Small intestine (tissue), 7 donors: ENCODE results near the gene NAALADL2. TPM values are rescaled to one million over a fixed set of nuclear protein-coding genes. Genes with fewer than 3 reads are reported as not detected.
"Not testable (repeated sequence)": the region's sequence is repeated elsewhere in the genome, so short reads cannot be mapped to it uniquely, and the experiment has no call there.

Experiments used
- DNase-seq, 2 donors: peaks; one replicate each; pipeline versions ENCODE4 v3.0.0 to v3.0.0-alpha.2; 2013
- FAIRE-seq: peaks from 2 replicates; lab custom pipeline; 2012; peaks lifted over from hg19 to GRCh38; lab: Jason Lieb, UNC
- H3K27ac ChIP-seq, 3 donors: one replicate each; pipeline ENCODE4 v1.5.1; 2013; ENCODE audit warnings: low read length in 2 of 3, mild to moderate bottlenecking in 2 of 3, control low read depth in 1 of 3, inconsistent platforms in 1 of 3, low read depth in 1 of 3, moderate library complexity in 1 of 3
- H3K27me3 ChIP-seq, 3 donors: one replicate each; pipeline ENCODE4 v1.6.1; 2013; ENCODE audit warnings: low read length in 3 of 3, inconsistent platforms in 1 of 3; ENCODE audit not compliant: control insufficient read depth in 3 of 3, insufficient read depth in 3 of 3
- H3K36me3 ChIP-seq, 3 donors: one replicate each; pipeline ENCODE4 v1.6.1; 2013; ENCODE audit warnings: low read length in 3 of 3, inconsistent platforms in 1 of 3, low read depth in 1 of 3, mild to moderate bottlenecking in 1 of 3, moderate library complexity in 1 of 3; ENCODE audit not compliant: control insufficient read depth in 3 of 3, insufficient read depth in 2 of 3
- H3K4me1 ChIP-seq, 3 donors: one replicate each; pipeline ENCODE4 v1.6.1; 2013; ENCODE audit warnings: low read length in 2 of 3, inconsistent platforms in 1 of 3, low read depth in 1 of 3, mild to moderate bottlenecking in 1 of 3, moderate library complexity in 1 of 3; ENCODE audit not compliant: control insufficient read depth in 3 of 3, insufficient read depth in 2 of 3
- H3K4me3 ChIP-seq, 3 donors: one replicate each; pipeline ENCODE4 v1.5.1; 2013; ENCODE audit warnings: low read length in 3 of 3, control low read depth in 1 of 3, inconsistent platforms in 1 of 3, low read depth in 1 of 3, mild to moderate bottlenecking in 1 of 3, moderate library complexity in 1 of 3
- H3K9me3 ChIP-seq, 2 donors: one replicate each; pipeline ENCODE4 v1.6.1; 2013; ENCODE audit warnings: low read depth in 1 of 2, low read length in 1 of 2; ENCODE audit not compliant: control insufficient read depth in 2 of 2, insufficient read depth in 1 of 2
- WGBS, 3 donors: extraction: QIAGEN DNeasy Blood & Tissue Kit; methylation state at CpG; one replicate each; pipeline ENCODE4 v1.1.7; 2013; 5-methylcytosine and 5-hydroxymethylcytosine counted together
- polyA plus RNA-seq, 4 donors: library from polyadenylated mRNA; stranded (reverse) in 3 of 4; unstranded in 1 of 4; fragments of 200-250 nt in 3 of 4; fragments of 120-200 nt in 1 of 4; gene quantifications; one replicate each; pipeline versions ENCODE4 v1.2.1 to v1.2.3, GENCODE V29; 2013
- donor health status: healthy with polysubstance abuse.
- donor health status: control.
- donor health status: control.
- donor health status: Bipolar disorder and iron deficiency.
- donor health status: healthy.

The NAALADL2 gene
- polyA plus RNA-seq, 4 donors = 0.22 to 7.8 (median 0.70) TPM

- no peak overlapping the region for H3K4me3 ChIP-seq
- no peaks in the 10 kb centered on the region for H3K27me3 ChIP-seq
- no peaks in the 10 kb centered on the region for H3K9me3 ChIP-seq
- no peaks in the 10 kb centered on the region for H3K4me1 ChIP-seq
- no peak for DNase-seq
- FAIRE-seq = no peak
- 81 to 96% (median 88%) methylated on average over 5 of the region's 5 CpGs for WGBS, 3 donors
- H3K27ac ChIP-seq = no peak overlapping the region
- H3K36me3 ChIP-seq = no peaks in the 10 kb centered on the region
Measured at GRCh38 chr3:175608356-175608755, 749.2 kb downstream of the NAALADL2 start.

DNA sequence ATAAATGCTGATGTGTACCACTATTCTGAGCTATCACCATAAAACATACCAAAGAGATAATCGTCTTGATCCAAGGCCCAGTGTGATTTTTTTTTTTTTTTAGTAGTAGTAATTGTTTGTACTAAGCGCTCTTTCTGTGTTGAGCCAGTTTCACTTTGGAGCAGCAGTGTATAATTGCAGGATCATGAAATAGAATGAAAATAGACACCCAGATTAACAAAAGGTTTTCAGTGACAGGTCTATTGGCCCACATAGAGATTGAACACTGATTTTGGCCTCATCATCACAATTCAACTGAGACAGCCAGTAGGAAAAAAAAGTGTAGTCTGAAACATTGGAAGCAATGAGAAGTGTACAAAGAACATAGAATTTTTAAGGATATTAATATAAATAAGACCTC is 749.8 kb downstream of the NAALADL2 start:
- no peak overlapping the region for H3K27ac ChIP-seq
- DNase-seq = no peak
- H3K4me1 ChIP-seq = no peaks in the 10 kb centered on the region
- H3K4me3 ChIP-seq = no peak overlapping the region
- no peaks in the 10 kb centered on the region for H3K27me3 ChIP-seq
- 89 to 92% (median 90%) methylated on average over 2 of the region's 2 CpGs for WGBS, 3 donors
- H3K36me3 ChIP-seq = no peaks in the 10 kb centered on the region
- FAIRE-seq = no peak
- H3K9me3 ChIP-seq = no peaks in the 10 kb centered on the region

DNA sequence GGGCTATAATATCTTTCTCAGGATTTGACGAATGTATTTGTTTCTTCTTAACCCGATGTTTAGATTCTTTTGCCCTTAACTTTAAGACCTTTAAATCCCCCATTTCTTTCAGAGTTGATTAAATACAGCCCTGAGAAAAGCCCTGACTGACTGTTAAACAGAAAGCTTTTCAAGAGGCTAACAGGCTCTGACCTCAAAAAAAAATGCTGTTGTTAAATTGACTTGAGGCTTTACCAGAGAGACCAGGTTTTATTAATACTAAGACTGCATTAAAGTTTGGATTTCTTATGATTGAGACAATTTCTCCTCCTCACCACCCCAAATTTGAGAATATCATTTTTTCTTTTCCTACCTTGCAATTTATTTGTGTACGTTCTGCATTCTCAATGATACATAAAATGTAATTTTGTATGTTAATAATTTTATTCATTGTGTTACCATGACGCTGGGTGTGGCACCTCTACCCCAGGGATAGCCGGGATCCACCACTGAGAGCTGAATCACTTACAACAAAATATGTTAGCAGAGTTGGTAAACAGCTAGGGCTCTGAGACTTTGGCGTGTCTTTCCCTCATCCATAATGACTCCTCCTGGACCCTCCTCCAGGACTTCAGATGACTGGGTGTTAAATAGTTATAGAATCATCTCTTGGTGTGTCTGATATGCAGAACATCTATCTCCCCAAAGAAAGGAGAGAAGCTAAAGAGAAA is 753.5 kb downstream of the NAALADL2 start:
- H3K4me3 ChIP-seq = no peak overlapping the region
- no peaks in the 10 kb centered on the region for H3K27me3 ChIP-seq
- 75 to 80% (median 78%) methylated on average over 6 of the region's 6 CpGs for WGBS, 3 donors
- H3K36me3 ChIP-seq = no peaks in the 10 kb centered on the region
- H3K9me3 ChIP-seq = no peaks in the 10 kb centered on the region
- no peak overlapping the region for H3K27ac ChIP-seq
- no peaks in the 10 kb centered on the region for H3K4me1 ChIP-seq
- no peak for FAIRE-seq
- DNase-seq = no peak

DNA sequence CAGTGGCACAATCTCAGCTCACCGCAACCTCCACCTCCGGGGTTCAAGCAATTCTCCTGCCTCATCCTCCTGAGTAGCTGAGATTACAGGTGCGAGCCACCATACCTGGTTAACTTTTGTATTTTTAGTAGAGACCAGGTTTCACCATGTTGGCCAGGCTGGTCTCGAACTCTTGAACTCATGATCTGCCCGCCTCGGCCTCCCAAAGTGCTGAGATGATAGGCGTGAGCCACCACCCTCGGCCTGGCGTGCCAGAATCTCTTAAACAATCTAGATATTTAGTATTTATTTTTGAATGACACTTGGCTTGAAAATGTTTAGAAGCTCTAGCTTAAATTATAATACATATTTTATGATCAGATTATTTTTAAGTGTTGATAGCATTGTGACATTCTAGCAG is 755.0 kb downstream of the NAALADL2 start:
- not testable (repeated sequence) for H3K27ac ChIP-seq, H3K27me3 ChIP-seq, H3K36me3 ChIP-seq, H3K4me1 ChIP-seq, DNase-seq, FAIRE-seq, H3K9me3 ChIP-seq, H3K4me3 ChIP-seq
- 94 to 96% (median 95%) methylated on average over 9 of the region's 9 CpGs for WGBS, 3 donors

DNA sequence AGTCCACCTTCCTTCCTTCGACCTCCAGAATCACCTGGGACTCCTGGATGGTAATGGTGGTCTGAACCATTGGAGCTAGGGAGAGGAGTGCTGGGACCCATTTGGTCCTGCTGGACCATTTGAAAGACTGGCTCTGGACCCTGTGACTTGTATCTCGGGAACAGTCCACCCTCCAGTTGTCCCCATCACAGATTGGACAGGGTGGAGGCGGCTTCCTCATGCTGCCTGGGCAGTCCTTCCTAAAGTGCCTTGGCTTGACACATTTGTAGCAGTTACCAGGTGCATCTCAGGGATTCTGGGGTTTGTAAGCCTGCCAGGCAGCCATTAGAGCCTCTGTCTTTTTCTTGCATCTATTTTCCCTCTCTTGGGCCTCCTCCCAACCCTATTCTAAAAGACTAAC is 758.1 kb downstream of the NAALADL2 start:
- Histone ChIP-seq H3K36me3 (peaks cover 0 to 5% (median 0%) of the 10 kb centered on the region in 3 donors), H3K4me3 (no peak overlapping the region), H3K9me3 (peaks cover 0 to 3% of the 10 kb centered on the region in 2 donors), H3K27ac (no peak overlapping the region), H3K4me1 (no peaks in the 10 kb centered on the region), H3K27me3 (no peaks in the 10 kb centered on the region)
- 83 to 89% (median 88%) methylated on average over 3 of the region's 3 CpGs for WGBS, 3 donors
- no peak for FAIRE-seq
- DNase-seq = no peak

DNA sequence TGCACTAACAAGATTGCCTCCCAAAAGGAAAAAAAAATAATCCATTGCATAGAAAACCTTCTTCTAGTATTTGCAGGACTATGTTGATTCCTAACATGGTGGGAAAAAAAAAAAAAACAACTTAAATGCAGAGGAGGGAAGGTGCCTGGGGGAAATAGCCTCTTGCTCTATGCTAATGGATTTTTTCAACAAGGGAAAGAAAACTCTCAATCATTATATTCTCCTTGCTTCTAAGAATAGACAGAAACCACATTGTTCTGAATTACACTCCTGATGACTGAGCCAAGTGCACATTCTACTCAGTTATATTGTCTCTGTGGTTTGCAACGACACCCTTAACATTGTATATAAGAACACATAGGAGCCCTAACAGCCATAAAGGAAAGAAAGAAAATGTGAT is 760.2 kb downstream of the NAALADL2 start:
- no peak overlapping the region for H3K27ac ChIP-seq
- 69 to 93% (median 81%) methylated on average over 1 of the region's 1 CpG for WGBS, 3 donors
- no peaks in the 10 kb centered on the region for H3K27me3 ChIP-seq
- H3K9me3 ChIP-seq = peaks cover 0 to 3% of the 10 kb centered on the region in 2 donors
- H3K4me1 ChIP-seq = no peaks in the 10 kb centered on the region
- H3K4me3 ChIP-seq = no peak overlapping the region
- DNase-seq (no peak), FAIRE-seq (no peak)
- peaks cover 0 to 5% (median 0%) of the 10 kb centered on the region in 3 donors for H3K36me3 ChIP-seq

DNA sequence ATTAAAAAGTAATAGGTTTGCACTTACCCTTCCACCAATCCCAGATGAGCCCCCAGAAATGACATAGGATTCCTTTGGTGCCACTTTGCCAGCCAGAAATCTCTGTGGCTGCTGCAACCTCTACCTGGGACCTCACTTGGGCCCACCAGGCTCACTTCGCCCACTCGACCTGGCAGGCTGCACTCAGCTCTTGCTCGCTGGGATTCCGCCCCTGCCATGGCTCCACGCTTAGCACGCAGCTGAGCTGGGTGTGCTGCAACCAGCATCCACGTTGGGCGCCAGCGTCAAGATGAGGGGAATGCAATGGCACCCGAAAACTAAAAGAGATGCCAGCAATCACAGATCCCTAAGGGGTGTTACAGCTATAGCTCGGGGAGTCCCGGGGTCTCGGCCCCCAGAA is 761.0 kb downstream of the NAALADL2 start:
- Histone ChIP-seq H3K27me3 (no peaks in the 10 kb centered on the region), H3K4me1 (no peaks in the 10 kb centered on the region), H3K27ac (no peak overlapping the region), H3K9me3 (peaks cover 0 to 3% of the 10 kb centered on the region in 2 donors), H3K36me3 (peaks cover 0 to 5% (median 0%) of the 10 kb centered on the region in 3 donors), H3K4me3 (no peak overlapping the region)
- 95 to 97% (median 96%) methylated on average over 13 of the region's 13 CpGs for WGBS, 3 donors
- DNase-seq (no peak), FAIRE-seq (no peak)

- DNase-seq = no peak
- no peak overlapping the region for H3K27ac ChIP-seq
- FAIRE-seq = no peak
- H3K9me3 ChIP-seq = peaks cover 0 to 3% of the 10 kb centered on the region in 2 donors
- H3K36me3 ChIP-seq = peaks cover 0 to 5% (median 0%) of the 10 kb centered on the region in 3 donors
- no peaks in the 10 kb centered on the region for H3K27me3 ChIP-seq
- no peaks in the 10 kb centered on the region for H3K4me1 ChIP-seq
- H3K4me3 ChIP-seq = no peak overlapping the region
- WGBS, 3 donors = 94 to 97% (median 94%) methylated on average over 12 of the region's 12 CpGs
Measured at GRCh38 chr3:175620532-175620931, 761.4 kb downstream of the NAALADL2 start.

DNA sequence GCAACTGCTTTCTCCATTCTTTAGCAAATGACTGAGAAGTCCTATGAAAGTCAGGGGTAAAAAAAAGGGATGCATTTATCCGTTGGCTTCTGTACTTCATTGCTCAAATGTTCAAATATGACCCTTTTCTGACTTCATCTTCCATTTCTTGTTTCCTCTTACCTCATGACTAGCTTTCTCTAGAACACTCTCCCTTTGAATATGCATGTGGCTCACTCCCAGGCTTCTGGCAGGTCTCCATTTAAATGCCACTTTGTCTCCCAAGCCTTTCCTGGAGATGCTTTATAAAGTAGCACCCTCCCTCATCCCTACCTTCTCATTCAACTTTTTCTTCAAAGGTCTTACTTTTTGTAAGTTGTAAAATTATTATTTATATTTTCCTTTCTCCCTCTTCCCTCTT is 781.8 kb downstream of the NAALADL2 start:
- Histone ChIP-seq H3K27ac (no peak overlapping the region), H3K4me1 (no peaks in the 10 kb centered on the region), H3K9me3 (no peaks in the 10 kb centered on the region), H3K4me3 (no peak overlapping the region), H3K27me3 (no peaks in the 10 kb centered on the region), H3K36me3 (no peaks in the 10 kb centered on the region)
- no peak for DNase-seq
- WGBS, 3 donors = 63 to 94% (median 79%) methylated on average over 1 of the region's 1 CpG
- FAIRE-seq = no peak
